GM12801 (cell line): Measurements from ENCODE around the gene SPRED2.

ENCODE experiments used
- TF ChIP-seq, protein P1 (sequence below): IDR thresholded peaks from one replicate; pipeline ENCODE4 v1.5.1; 2011; ENCODE audit warnings: control low read depth; ENCODE audit not compliant: insufficient read length; ENCODE audit errors: extremely low read depth

Gene SPRED2

DNA sequence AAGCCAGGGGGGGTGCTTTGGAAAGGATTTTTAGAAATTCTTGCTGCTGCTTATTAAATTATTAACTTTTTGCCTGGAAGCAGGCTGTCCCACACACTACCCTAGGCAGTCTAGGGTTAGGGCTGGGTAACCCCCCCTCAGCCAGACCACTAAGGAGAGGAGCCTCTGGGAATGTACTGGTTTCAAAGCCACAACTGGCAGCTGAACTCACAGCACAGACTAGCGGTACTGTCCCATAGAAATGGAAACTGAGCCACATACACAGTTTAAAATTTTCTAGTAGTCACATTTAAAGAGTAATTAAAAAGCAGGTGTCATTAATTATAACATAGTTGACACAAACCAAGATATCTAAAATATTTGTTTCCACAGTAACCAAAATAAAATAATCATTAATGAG is 50.1 kb downstream of the SPRED2 start:
- TF ChIP-seq, protein P1, sequence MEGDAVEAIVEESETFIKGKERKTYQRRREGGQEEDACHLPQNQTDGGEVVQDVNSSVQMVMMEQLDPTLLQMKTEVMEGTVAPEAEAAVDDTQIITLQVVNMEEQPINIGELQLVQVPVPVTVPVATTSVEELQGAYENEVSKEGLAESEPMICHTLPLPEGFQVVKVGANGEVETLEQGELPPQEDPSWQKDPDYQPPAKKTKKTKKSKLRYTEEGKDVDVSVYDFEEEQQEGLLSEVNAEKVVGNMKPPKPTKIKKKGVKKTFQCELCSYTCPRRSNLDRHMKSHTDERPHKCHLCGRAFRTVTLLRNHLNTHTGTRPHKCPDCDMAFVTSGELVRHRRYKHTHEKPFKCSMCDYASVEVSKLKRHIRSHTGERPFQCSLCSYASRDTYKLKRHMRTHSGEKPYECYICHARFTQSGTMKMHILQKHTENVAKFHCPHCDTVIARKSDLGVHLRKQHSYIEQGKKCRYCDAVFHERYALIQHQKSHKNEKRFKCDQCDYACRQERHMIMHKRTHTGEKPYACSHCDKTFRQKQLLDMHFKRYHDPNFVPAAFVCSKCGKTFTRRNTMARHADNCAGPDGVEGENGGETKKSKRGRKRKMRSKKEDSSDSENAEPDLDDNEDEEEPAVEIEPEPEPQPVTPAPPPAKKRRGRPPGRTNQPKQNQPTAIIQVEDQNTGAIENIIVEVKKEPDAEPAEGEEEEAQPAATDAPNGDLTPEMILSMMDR, result no peak

DNA sequence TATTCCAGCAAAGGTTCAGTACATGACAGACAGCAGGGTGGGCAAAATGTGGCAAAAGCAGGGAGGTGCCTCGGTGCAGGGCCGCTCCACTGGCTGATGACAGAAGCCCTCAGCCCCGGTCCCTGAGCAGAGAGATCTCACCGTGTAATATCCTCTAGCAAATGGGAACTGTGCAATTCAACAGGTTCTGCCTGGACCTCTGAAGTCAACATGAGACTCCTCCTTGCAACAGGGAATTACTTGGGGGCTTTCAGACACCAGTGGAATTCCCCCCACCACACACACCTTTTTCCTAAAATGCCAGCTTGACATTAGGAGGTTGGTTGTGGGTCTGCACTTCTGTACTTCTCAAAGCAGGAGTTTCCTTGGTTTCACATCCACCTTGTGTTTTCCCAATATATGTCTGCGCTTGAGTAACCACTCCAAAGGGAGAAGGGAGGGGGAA is 50.8 kb downstream of the SPRED2 start:
- TF ChIP-seq, protein P1, result no peak

DNA sequence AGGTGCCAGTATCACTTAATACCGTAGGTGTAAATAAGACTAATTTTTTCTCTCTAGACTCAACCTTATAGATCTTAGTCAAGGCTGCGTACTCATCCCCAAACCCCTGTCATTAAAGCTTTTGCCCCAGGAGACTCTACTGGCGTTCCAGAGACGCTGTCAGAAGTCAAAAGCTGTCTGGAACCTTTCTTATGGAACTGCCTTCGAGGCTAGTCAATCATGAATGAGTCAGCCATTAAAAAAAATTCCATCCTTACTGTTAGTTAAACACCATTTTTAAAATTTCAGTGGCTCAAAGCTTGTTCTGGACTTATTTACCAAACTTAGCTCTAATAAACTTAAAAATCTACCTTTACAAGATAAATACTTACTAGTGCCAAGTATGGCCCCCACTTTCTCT is 52.1 kb downstream of the SPRED2 start:
- TF ChIP-seq, protein P1, result no peak

DNA sequence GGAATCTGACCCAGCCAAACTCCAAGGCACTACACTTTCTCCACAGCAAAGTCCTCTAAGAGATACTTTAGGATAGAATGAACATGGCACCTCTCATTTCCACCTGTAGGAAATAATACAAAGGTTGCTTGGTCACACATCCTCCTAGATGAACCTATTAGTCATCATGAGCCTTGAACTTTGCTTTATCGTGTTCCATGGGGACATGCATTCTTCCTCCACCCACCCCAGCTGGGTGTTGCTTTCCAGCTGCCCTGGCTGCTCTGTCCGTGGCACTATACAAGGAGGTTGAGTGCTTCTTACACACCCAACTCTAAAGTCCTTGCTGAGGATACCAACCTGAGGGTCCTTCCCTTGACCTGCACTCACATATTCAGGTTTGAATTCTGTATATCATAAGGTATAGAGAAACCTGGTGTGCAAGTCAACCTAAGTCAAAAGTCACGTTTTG is 52.7 kb downstream of the SPRED2 start:
- TF ChIP-seq, protein P1, result no peak

DNA sequence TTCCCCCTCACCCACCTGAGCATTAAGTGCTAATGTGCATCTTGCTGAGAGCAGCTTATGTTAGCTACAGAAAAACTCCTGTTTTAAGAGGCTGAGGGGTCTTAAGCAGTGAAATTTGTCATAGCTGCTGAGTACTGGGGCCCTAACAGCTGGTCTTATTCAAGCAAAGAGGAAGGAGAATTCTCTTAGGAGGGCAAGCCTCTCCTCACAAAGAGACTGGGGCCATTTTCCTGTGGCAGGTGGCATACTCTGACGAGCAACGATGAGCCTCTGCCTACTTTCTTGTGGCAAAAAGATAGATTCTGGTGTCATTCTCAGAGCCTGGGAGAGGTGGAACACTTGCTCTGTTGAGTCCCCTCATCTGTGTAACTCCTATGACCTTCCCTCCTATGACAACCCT is 53.2 kb downstream of the SPRED2 start:
- TF ChIP-seq, protein P1, result no peak

DNA sequence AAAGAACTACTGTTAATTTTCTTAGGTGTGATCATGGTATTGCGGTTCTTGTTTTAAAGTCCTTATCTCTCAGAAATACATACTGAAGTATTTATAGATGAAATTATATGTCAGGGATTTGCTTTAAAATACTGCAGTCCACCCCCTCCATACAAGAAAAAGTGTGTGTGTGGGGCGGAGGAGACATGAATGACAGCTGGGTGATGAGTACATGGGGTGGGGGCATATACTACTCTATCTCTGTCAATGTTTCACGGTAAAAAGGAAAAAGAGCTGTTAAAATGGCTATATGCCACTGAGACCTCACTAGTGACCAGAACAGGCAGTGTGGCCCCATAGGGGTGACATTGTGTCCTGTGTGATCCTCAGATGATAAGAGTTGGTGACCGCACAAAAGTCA is 54.1 kb downstream of the SPRED2 start:
- TF ChIP-seq, protein P1, result no peak

DNA sequence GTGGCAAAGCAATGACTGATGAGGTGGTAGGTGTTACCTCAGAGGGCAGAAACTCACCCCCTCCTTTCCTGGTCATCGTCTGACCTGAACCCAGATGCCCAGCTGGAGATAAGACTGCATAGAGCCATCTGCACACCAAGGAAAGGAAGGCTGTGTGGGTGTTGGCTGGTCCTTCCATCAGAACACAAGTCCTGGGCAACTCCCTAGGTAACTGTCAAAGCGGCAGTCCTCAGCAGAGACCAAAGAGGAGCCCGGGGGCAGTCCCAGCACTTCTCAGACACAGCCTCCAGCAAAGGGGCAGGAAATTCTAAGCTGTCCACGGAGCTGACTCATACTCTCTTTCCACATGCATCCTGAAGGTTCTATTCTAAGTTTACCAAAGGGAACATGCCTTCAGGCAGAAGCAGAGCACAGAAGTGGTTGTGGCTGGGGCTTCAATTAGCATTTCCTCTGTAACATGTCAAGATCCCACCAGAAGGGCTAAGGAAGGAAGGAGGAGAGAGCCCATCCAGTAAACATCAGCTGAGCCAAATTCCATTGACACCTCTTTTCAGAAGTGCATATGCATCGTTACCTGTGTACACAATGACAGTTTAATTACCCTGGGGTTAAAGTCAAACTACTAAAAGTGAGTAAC is 54.7 kb downstream of the SPRED2 start:
- TF ChIP-seq, protein P1, result no peak
